Lower lobe of right lung (tissue), 2 donors: Measurements from ENCODE around the gene CFAP70. TPM values are rescaled to one million over a fixed set of nuclear protein-coding genes. Genes with fewer than 3 reads are reported as not detected.
A peak's percentile ranks its signal among the peaks of the same experiment; 100 is the strongest.

ENCODE experiments used
- ATAC-seq, 2 donors: fragments of 200-7000 bp; cut with Tn5 transposase; one replicate each; pipeline ENCODE4 v1.9.1; 2020 to 2022; ENCODE audit warnings: mild to moderate bottlenecking in 2 of 2, moderate library complexity in 2 of 2
- DNase-seq: peaks from one replicate; pipeline ENCODE4 v3.0.0-alpha.2; 2020
- H3K27ac ChIP-seq: fragments of 200-600 bp; one replicate; pipeline ENCODE4 v1.8.0; 2022
- H3K27me3 ChIP-seq: fragments of 200-600 bp; one replicate; pipeline ENCODE4 v1.8.0; 2022; ENCODE audit warnings: low read depth
- H3K36me3 ChIP-seq: fragments of 200-600 bp; one replicate; pipeline ENCODE4 v1.8.0; 2022; ENCODE audit warnings: mild to moderate bottlenecking
- H3K4me1 ChIP-seq: fragments of 200-600 bp; one replicate; pipeline ENCODE4 v1.8.0; 2022
- H3K4me3 ChIP-seq: fragments of 200-600 bp; one replicate; pipeline ENCODE4 v1.8.0; 2022; ENCODE audit warnings: mild to moderate bottlenecking
- H3K9me3 ChIP-seq: fragments of 200-600 bp; one replicate; pipeline ENCODE4 v1.8.0; 2022
- CTCF ChIP-seq: fragments of 200-600 bp; IDR thresholded peaks from one replicate; pipeline ENCODE4 v1.8.0; 2022; ENCODE audit warnings: antibody characterized with exemption, mild to moderate bottlenecking
- intact Hi-C: fragments of 100-400 bp; cut with DNase I; formaldehyde crosslinking; loops from one replicate; pipeline ENCODE4 v1.11.0; 2022
- total RNA-seq: library from RNA; stranded (reverse); fragmentation: NEBNext Ultra II Directional; extraction: Animal tissue kit (Norgen Biotek cat#: 25700); gene quantifications from one replicate; pipeline ENCODE4 v1.2.1, GENCODE V29; 2021
- donor health status: DM: no; HTN: yes; CAD: no; lungs with severe emphysema.

Gene CFAP70
- total RNA-seq, 1 donor from 2014 or later = 11.3 TPM

- intact Hi-C loops = no loop called here
- Histone ChIP-seq H3K4me3 (no peak overlapping the region), H3K27ac (no peak overlapping the region), H3K9me3 (no peaks in the 10 kb centered on the region), H3K4me1 (no peaks in the 10 kb centered on the region), H3K36me3 (peaks cover 79% of the 10 kb centered on the region), H3K27me3 (no peaks in the 10 kb centered on the region)
- no peak for ATAC-seq
- no peak for DNase-seq
- no peak for TF ChIP-seq CTCF
Observed at GRCh38 chr10:73234695-73235094, 124.0 kb downstream of the CFAP70 start.

- H3K4me3 ChIP-seq = no peak overlapping the region
- intact Hi-C loops = no loop called here
- no peak overlapping the region for H3K27ac ChIP-seq
- TF ChIP-seq CTCF = no peak
- H3K9me3 ChIP-seq = no peaks in the 10 kb centered on the region
- no peaks in the 10 kb centered on the region for H3K4me1 ChIP-seq
- H3K36me3 ChIP-seq = peaks cover 71% of the 10 kb centered on the region
- ATAC-seq (no peak), DNase-seq (no peak)
- H3K27me3 ChIP-seq = no peaks in the 10 kb centered on the region
Observed at GRCh38 chr10:73233883-73234282, 124.8 kb downstream of the CFAP70 start.

GRCh38 chr10:73232887-73233286, 125.8 kb downstream of the CFAP70 start:
- DNase-seq (no peak), ATAC-seq (no peak)
- no peaks in the 10 kb centered on the region for H3K4me1 ChIP-seq
- H3K36me3 ChIP-seq = peaks cover 66% of the 10 kb centered on the region
- H3K4me3 ChIP-seq = no peak overlapping the region
- intact Hi-C loops = no loop called here
- TF ChIP-seq CTCF = no peak
- H3K9me3 ChIP-seq = no peaks in the 10 kb centered on the region
- H3K27ac ChIP-seq = no peak overlapping the region
- no peaks in the 10 kb centered on the region for H3K27me3 ChIP-seq

- Histone ChIP-seq H3K9me3 (no peaks in the 10 kb centered on the region), H3K4me1 (no peaks in the 10 kb centered on the region), H3K27ac (no peak overlapping the region), H3K4me3 (no peak overlapping the region), H3K36me3 (peaks cover 44% of the 10 kb centered on the region), H3K27me3 (no peaks in the 10 kb centered on the region)
- DNase-seq = no peak
- ATAC-seq = peak; percentile 60 to 66
- intact Hi-C loops = no loop called here
- TF ChIP-seq CTCF = no peak
Observed at GRCh38 chr10:73229567-73229966, 129.1 kb downstream of the CFAP70 start.

GRCh38 chr10:73228247-73228646, 130.4 kb downstream of the CFAP70 start:
- ATAC-seq (peak in 1 of 2 donors; percentile 36), DNase-seq (no peak)
- H3K36me3 ChIP-seq = peaks cover 31% of the 10 kb centered on the region
- no peaks in the 10 kb centered on the region for H3K4me1 ChIP-seq
- H3K9me3 ChIP-seq = no peaks in the 10 kb centered on the region
- intact Hi-C loops = no loop called here
- H3K27me3 ChIP-seq = no peaks in the 10 kb centered on the region
- TF ChIP-seq CTCF = no peak
- no peak overlapping the region for H3K27ac ChIP-seq
- no peak overlapping the region for H3K4me3 ChIP-seq

- H3K9me3 ChIP-seq = no peaks in the 10 kb centered on the region
- H3K4me3 ChIP-seq = no peak overlapping the region
- no peaks in the 10 kb centered on the region for H3K4me1 ChIP-seq
- TF ChIP-seq CTCF = no peak
- intact Hi-C loops = no loop called here
- no peak overlapping the region for H3K27ac ChIP-seq
- no peaks in the 10 kb centered on the region for H3K27me3 ChIP-seq
- peaks cover 15% of the 10 kb centered on the region for H3K36me3 ChIP-seq
- DNase-seq (no peak), ATAC-seq (no peak)
Observed at GRCh38 chr10:73226663-73227062, 132.0 kb downstream of the CFAP70 start.
